Gastrocnemius medialis (tissue), 4 donors: ENCODE data around the gene PYGO2.

Source experiments
- POLR2A ChIP-seq, 2 donors: fragments of 450-650 bp; IDR thresholded peaks; one replicate each; pipeline ENCODE4 v1.6.1; 2017; ENCODE audit warnings: antibody characterized with exemption in 2 of 2, mild to moderate bottlenecking in 2 of 2, moderate library complexity in 2 of 2
- TF ChIP-seq, protein P1 (sequence below), 5 experiments: fragments of 450-650 bp in 3 of 5; fragments of 200-600 bp in 2 of 5; sonication (generic) in 2 of 5; IDR thresholded peaks in 4 of 5; conservative IDR thresholded peaks in 1 of 5; 1 replicate in 4 of 5; 2 replicates in 1 of 5; pipeline ENCODE4 v1.5.1; 2016 to 2019; ENCODE audit warnings: antibody characterized with exemption in 5 of 5, mild to moderate bottlenecking in 3 of 5, moderate library complexity in 3 of 5

DNA sequence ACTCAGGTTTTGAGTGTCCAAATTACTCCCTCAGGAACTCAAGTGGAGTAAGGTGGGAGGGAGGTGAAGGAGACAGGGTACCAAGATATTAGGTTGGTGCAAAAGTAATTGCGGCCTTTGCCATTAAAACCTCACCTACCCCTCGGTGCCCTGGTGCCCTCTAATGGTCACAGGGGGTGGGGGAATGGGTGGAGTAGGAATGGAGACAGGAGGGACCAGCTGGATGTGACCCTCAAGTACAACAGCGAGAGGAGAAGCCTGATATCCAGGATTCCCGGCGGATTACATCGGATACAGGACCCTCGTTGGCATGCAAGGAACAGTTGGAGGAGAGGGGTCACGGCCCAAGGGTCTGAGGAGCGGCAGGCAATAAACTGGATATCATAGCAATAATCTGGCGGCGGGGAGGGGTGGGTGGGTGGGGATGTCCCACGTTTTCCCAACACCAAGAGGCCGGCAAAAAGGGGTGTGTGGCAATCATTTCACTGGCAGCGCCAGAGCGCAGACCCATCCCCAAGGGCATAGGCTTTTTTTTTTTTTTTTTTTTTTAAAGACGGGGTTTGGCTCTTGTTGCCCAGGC, 36.7 kb upstream of the PYGO2 start:
- TF ChIP-seq, protein P1, sequence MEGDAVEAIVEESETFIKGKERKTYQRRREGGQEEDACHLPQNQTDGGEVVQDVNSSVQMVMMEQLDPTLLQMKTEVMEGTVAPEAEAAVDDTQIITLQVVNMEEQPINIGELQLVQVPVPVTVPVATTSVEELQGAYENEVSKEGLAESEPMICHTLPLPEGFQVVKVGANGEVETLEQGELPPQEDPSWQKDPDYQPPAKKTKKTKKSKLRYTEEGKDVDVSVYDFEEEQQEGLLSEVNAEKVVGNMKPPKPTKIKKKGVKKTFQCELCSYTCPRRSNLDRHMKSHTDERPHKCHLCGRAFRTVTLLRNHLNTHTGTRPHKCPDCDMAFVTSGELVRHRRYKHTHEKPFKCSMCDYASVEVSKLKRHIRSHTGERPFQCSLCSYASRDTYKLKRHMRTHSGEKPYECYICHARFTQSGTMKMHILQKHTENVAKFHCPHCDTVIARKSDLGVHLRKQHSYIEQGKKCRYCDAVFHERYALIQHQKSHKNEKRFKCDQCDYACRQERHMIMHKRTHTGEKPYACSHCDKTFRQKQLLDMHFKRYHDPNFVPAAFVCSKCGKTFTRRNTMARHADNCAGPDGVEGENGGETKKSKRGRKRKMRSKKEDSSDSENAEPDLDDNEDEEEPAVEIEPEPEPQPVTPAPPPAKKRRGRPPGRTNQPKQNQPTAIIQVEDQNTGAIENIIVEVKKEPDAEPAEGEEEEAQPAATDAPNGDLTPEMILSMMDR (IDR thresholded peaks at IDR 0.05 in 4 of 5, conservative IDR thresholded peaks at IDR 0.05 in 1 of 5): peak in 1 of 5 experiments; percentile 21
- no peak for TF ChIP-seq POLR2A (IDR thresholded peaks at IDR 0.05)
